ENCODE results near the gene ARHGAP20.

ARHGAP20 gene

GRCh38 chr11:110606415-110606814 is 105.8 kb downstream of the ARHGAP20 start:
- no peak for DNase-seq

DNA sequence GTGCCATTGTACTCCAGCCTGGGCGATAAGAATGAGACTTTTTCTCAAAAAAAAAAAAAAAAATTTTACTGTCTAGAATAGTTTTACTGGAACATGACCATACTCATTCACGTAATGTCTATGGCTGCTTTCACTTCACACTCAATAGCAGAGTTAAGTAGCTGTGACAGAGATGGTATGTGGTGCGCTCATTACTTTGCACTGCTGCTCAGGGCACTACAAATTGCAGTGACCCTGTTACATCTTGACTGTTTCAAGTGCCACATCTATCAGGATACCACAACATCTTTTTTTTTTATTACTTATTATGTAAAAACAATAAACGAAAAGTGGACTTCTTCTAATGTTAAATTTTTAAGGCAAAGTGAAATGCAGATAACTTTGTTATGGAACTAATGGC is 110.3 kb downstream of the ARHGAP20 start:
- no peak for DNase-seq

DNA sequence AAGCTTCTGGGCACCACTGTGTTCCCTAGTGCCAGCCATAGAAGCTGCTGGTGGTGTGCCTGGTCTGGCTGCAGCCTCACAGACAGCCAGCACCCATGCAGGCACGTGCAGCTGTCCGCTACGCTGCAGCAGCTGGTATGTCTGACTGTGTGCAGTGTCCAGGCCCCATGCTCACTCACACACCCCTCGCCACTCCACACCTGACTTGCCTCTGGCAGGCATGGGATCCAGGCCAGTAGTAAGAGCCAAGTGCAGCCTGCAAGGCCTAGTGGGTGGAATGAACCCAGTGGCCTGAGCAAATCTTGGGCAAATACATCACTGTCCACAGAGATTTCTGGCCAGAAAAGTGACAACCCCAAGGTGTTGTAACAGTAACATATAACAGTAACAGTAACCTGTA is 111.9 kb downstream of the ARHGAP20 start:
- no peak for DNase-seq

DNA sequence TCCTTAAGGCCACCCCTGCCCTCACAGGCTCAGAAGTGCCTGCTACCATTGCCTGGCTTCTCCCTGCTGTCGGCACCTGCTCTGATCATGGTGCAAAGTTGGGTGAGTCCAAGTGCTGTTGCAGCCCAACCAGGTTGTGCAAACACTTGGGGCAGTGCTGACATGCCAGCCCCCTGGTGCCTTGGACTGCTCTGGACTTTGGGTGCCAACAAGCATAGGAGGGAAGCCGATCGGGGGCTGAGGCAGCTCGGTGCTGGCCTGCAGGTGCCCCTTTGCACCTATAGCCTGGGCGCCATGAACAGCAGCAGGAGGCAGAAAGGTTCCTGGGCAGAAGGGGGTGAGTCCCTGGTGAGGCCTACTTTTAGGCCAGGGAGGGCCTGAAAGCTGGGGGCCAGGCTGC is 113.0 kb downstream of the ARHGAP20 start:
- DNase-seq, result no peak

GRCh38 chr11:110598725-110599124 is 113.5 kb downstream of the ARHGAP20 start:
- DNase-seq, result no peak

GRCh38 chr11:110587972-110588371 is 124.3 kb downstream of the ARHGAP20 start:
- DNase-seq, result no peak

- no peak for DNase-seq
Measured at GRCh38 chr11:110587129-110587528, 125.1 kb downstream of the ARHGAP20 start.

DNA sequence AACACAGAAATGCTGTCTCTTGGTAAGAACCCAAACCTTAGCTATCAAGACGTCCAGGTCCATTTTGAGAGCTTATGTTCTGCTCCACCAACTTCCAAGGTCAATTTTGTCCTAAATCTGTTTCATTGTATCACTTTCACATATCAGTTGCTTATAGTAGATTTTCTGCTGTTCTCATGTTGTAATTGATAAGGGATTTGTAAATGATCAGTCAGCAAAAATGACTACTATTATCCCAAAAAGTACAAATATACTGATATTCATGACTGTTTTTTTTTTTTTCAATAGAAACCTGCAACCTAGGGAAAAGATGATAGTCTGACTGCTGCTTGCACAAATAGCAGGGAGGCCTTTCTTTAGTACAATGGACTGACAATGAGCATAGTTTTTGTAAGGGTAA is 128.1 kb downstream of the ARHGAP20 start:
- DNase-seq, result no peak

- DNase-seq, result no peak
Measured at GRCh38 chr11:110582728-110583432, 129.4 kb downstream of the ARHGAP20 start.

DNA sequence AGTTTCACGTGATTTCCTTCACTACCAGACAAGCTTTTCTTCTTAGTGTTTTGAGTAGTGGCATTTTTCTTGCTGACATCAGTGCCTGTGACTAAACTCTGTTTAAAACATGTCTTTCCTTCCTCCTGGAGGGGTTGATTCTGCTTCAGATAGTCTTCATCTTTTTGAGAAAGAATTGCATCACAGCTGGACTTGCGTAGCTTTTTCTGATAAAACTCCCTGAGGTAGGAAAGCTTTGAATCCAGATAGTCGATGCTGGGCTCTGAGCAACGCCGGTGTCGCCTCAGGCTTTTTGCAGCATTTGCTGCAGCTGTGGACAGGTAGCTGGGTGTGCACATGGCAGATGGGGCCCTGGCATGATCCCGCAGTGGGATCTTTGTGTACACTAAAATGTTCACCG is 131.7 kb downstream of the ARHGAP20 start:
- no peak for DNase-seq

DNA sequence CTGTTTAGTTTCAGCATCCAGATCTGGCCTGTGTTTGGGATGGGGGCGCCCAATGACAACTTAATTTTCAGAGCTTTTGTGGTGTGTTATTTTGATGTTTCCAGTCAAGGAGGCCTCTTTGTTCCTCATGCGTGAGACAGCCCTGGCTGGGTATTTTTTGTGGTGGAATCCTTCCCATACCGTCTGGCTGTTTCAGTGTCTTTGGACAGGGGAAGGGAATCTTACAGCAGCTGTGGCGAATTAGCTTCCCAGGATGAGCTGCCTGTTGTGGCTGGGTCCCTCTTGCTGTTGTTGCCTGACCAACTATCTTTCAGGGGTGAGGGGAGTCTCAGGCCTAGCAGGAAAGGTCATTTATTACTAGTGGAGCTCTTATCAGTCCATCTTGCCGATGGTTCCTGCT is 138.8 kb downstream of the ARHGAP20 start:
- no peak for DNase-seq

DNA sequence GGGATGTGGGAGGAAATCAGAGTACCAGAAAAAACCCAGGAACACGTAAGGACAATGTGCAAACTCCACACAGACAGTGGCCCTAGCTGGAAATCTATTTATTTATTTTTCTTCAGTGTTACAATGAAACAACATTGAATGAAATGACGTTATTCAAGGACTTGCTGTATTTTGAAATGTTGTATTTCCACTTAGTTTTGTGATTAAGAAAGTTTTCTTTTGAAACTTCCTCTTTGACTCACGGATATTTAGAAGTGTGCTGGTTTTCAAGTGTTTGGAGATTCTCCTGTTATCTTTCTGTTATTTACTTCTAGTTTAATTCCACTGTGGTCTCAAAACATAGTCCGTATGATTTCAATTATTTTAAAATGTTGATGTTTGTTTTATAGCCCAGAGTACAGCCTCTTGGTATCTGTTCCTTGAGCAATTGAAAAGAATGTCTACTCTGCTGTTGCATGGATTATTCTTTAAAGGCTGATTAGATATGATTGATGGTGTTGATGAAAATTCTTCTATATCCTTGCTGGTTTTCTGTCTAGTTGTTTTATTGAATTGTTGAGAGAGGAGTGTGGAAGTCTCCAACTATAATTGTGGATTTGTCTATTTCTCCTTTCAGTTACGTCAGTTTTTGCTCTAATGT is 141.0 kb downstream of the ARHGAP20 start:
- no peak for DNase-seq

DNA sequence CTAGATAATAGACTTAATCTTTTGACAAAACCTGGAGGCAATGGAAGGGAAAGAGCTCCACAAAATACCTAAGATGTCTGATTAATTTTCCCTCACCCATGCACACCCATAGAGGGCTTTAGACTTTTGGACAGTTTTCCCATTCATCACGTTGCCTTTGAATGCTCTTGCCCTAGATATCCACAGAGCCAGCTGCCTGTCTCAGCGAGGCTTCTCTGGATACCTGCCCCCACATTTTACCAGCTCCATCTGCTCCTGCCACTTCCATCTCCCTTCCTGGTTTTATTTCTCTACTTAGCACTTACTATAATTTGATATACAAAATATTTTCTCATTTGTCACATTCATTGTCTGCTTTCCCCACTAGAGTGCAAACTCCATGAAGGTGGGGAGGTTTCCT is 145.7 kb downstream of the ARHGAP20 start:
- DNase-seq, result no peak

GRCh38 chr11:110565357-110566336 is 146.6 kb downstream of the ARHGAP20 start:
- DNase-seq, result no peak

DNA sequence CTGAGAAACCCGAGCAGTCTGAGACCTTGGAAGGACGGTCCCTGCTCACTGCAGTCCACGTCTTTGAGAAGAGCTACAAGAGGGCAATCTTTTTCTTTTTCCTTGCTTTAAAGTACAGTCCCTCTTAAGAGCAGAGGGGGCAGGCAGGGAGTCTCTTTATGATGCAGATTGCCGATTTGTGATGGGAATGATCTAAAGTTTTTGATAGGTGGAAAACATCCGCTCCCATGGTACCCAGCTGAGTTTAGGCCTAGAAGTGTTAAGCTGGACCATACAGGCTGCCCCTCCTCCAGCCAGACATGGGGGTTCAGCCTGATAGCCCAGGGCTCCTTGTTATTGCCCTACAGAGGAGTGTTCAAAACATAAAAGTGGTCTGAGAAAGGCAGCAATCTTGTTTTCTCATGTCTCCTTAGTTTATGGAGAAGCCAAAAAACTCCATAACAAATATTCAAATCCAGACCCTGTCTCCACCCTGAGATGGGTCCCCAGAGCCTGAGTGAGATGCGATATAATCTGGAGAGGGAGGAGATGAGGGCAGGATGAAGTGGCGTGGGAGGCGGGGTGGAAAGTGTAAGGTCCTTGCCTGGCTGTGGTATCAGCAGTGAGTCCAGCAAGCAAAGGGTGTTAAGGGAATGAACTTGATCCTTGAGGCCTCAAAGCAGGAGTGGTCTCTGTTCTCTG is 147.4 kb downstream of the ARHGAP20 start:
- DNase-seq, result no peak

- no peak for DNase-seq
Measured at GRCh38 chr11:110544779-110545178, 167.5 kb downstream of the ARHGAP20 start.

DNA sequence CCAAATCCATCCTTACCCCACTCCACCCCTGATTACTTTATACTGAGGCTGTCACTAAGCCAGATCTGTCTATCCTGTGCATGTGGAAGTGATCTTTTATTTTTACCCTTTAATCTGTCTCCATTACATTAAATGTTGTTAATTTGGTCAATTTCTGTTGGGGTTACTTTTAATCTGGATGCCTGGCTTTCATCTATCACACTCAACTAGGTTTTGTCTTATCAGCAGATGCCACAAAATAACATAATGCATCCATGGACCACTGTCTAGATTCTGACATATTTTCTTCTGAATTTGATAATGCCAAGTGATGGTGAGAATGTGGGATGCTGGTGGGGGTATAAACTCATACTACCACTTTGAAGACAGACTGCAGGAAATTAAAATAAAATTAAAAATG is 174.1 kb downstream of the ARHGAP20 start:
- no peak for DNase-seq

DNA sequence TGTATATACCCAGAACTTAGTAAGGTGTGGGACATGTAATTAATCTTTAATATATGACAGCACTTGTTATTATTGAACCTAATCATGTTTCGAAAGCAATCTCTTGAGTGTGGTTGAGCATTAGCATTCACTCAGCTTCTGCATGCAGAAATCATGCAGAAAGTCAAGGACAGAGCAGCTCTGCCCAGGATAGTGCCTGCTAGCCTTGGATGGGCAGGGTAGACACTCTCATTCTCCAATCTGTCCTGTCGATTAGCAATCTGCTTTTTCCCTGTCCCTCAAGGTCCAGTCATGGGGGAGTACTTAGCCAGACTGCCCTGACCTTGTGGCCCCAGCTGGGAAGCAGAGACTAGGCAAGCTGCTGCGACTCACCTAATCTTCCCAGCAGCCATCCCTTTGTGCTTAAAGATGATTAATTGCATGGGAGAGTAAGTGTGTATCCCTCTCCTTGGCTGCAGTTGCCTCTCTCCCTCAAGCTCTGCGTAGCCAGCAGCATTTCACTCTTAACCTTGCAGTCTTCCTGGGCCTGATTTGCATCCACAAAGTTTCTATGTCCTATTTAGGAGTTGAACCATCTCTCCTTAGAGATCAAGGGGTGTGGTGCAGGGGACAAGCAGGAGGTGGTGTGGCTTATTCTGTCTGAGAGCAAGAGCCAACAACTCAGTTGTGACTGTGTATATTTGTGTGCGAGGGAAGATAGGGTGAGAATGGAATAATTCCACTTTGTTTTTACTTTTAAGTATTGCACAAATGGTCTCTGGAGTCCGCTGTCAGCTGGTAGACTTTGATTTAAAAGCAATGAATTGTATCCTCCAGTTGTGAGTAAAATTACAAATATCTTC is 181.1 kb downstream of the ARHGAP20 start:
- DNase-seq, result no peak

- DNase-seq, result no peak
Measured at GRCh38 chr11:110529043-110529442, 183.2 kb downstream of the ARHGAP20 start.

DNA sequence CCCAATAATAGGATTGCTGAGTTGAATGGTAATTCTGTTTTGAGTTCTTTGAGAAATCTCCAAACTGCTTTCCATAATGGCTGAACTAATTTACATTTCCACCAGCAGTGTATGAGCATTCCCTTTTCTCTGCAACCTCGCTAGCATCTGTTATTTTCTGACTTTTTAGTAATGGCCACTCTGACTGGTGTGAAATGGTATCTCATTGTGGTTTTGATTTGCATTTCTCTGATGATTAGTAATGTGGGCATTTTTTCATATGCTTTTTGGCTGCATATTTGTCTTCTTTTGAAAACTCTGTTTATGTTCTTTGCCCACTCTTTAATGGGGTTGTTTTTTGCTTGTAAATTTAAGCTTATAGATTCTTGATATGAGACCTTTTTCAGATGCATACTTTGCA is 185.1 kb downstream of the ARHGAP20 start:
- DNase-seq, result no peak

Measured in left hindlimb (tissue), 1 donor.